H1 (cell line): ENCODE data around the gene GRM5. TPM values are rescaled to one million over a fixed set of nuclear protein-coding genes. Genes with fewer than 3 reads are reported as not detected.
"Not testable (repeated sequence)": the region's sequence is repeated elsewhere in the genome, so short reads cannot be mapped to it uniquely, and the experiment has no call there.

ENCODE experiments used
- CTCF ChIA-PET: fragments of 300-600 bp; sonication (Branson Sonifier 250); formaldehyde crosslinking; loops from one replicate; lab custom pipeline; 2021; ENCODE audit not compliant: partially characterized antibody; lab: Charles Lee
- POLR2A ChIA-PET: fragments of 300-600 bp; sonication (Branson Sonifier 250); formaldehyde crosslinking; loops from one replicate; lab custom pipeline; 2021; ENCODE audit warnings: inconsistent platforms; ENCODE audit not compliant: partially characterized antibody; lab: Charles Lee
- DNase-seq, 2 experiments: peaks; one replicate each; pipeline versions ENCODE4 v3.0.0 to v3.0.0-alpha.2; 2010 to 2022; ENCODE audit warnings: low spot score in 2 of 2, low read depth in 1 of 2, mixed read lengths in 1 of 2
- FAIRE-seq: peaks from 2 replicates; lab custom pipeline; 2011; peaks lifted over from hg19 to GRCh38; lab: Jason Lieb, UNC
- H2AFZ ChIP-seq: 2 replicates; pipeline ENCODE4 v1.8.1; 2012; ENCODE audit warnings: low read length, inconsistent platforms
- H2AK5ac ChIP-seq: 2 replicates; pipeline ENCODE4 v1.6.1; 2013; ENCODE audit warnings: low read depth, low read length
- H2BK120ac ChIP-seq: replicated peaks from 2 replicates; pipeline ENCODE3; 2013; ENCODE audit warnings: low read depth, low read length, inconsistent platforms
- H2BK12ac ChIP-seq: 2 replicates; pipeline ENCODE4 v1.6.1; 2013; ENCODE audit warnings: low read depth, low read length
- H2BK15ac ChIP-seq: 2 replicates; pipeline ENCODE4 v1.6.1; 2013; ENCODE audit warnings: low read length
- H2BK20ac ChIP-seq: 2 replicates; pipeline ENCODE4 v1.6.1; 2013; ENCODE audit warnings: low read length
- H2BK5ac ChIP-seq: 2 replicates; pipeline ENCODE4 v1.6.1; 2013; ENCODE audit warnings: low read depth, low read length
- H3K14ac ChIP-seq: 2 replicates; pipeline ENCODE4 v1.6.1; 2013; ENCODE audit warnings: inconsistent platforms; ENCODE audit not compliant: insufficient read length
- H3K18ac ChIP-seq: 2 replicates; pipeline ENCODE4 v1.6.1; 2013; ENCODE audit warnings: low read length; ENCODE audit errors: extremely low read depth
- H3K23ac ChIP-seq: 2 replicates; pipeline ENCODE4 v1.6.1; 2013; ENCODE audit warnings: inconsistent platforms; ENCODE audit not compliant: insufficient read length
- H3K23me2 ChIP-seq: 2 replicates; pipeline ENCODE4 v1.6.1; 2013; ENCODE audit warnings: low read depth, low read length
- H3K27ac ChIP-seq: 2 replicates; pipeline ENCODE4 v1.6.1; 2011; ENCODE audit warnings: low read depth, low read length, inconsistent platforms
- H3K27me3 ChIP-seq, 4 experiments: replicated peaks in 1 of 4; 1 replicate in 1 of 4; 2 replicates in 3 of 4; pipeline versions ENCODE4 v1.6.1 to v1.8.1; 2011 to 2013; ENCODE audit warnings: low read length in 3 of 4, mild to moderate bottlenecking in 3 of 4, inconsistent platforms in 2 of 4, mixed read lengths in 2 of 4, moderate library complexity in 1 of 4; ENCODE audit not compliant: control insufficient read depth in 3 of 4, insufficient read depth in 3 of 4; ENCODE audit errors: extremely low read depth in 1 of 4
- H3K36me3 ChIP-seq, 4 experiments: 2 replicates each; pipeline versions ENCODE4 v1.6.1 to v1.8.1; 2011 to 2013; ENCODE audit warnings: mild to moderate bottlenecking in 4 of 4, low read length in 3 of 4, moderate library complexity in 2 of 4, control low read depth in 1 of 4, inconsistent platforms in 1 of 4; ENCODE audit not compliant: insufficient read depth in 4 of 4, control insufficient read depth in 2 of 4
- H3K4ac ChIP-seq: replicated peaks from 2 replicates; pipeline ENCODE3; 2013; ENCODE audit warnings: low read length, low read depth, mixed read lengths, inconsistent platforms; ENCODE audit not compliant: insufficient read length
- H3K4me1 ChIP-seq, 4 experiments: replicated peaks in 1 of 4; 1 replicate in 1 of 4; 2 replicates in 3 of 4; pipeline versions ENCODE4 v1.6.1 to v1.8.1; 2011 to 2013; ENCODE audit warnings: low read length in 3 of 4, inconsistent platforms in 2 of 4, mixed read lengths in 1 of 4; ENCODE audit not compliant: insufficient read depth in 4 of 4, control insufficient read depth in 3 of 4
- H3K4me2 ChIP-seq, 2 experiments: 2 replicates each; pipeline versions ENCODE4 v1.6.1 to v1.8.1; 2011 to 2013; ENCODE audit warnings: low read depth in 2 of 2, low read length in 2 of 2, control low read depth in 1 of 2, inconsistent platforms in 1 of 2, mild to moderate bottlenecking in 1 of 2; ENCODE audit not compliant: insufficient read depth in 1 of 2
- H3K4me3 ChIP-seq, 4 experiments: fragments of 200-600, 300-600 bp in 1 of 4; sonication (generic), shearing (Covaris generic), sonication (Bioruptor Twin) in 1 of 4; 2 replicates each; pipeline versions ENCODE4 v1.5.1 to v1.8.1; 2011 to 2016; ENCODE audit warnings: low read length in 4 of 4, low read depth in 3 of 4, control low read depth in 2 of 4, inconsistent platforms in 2 of 4, mild to moderate bottlenecking in 2 of 4, mixed read lengths in 1 of 4, moderate library complexity in 1 of 4; ENCODE audit not compliant: insufficient read depth in 2 of 4; ENCODE audit errors: extremely low read depth in 1 of 4
- H3K56ac ChIP-seq: replicated peaks from 2 replicates; pipeline ENCODE3; 2013; ENCODE audit warnings: low read depth, mild to moderate bottlenecking, mixed read lengths, low read length, inconsistent platforms; ENCODE audit not compliant: insufficient read length
- H3K79me1 ChIP-seq: 2 replicates; pipeline ENCODE4 v1.6.1; 2013; ENCODE audit warnings: low read depth, low read length, control low read depth
- H3K79me2 ChIP-seq, 2 experiments: 2 replicates each; pipeline versions ENCODE4 v1.6.1 to v1.8.1; 2012 to 2013; ENCODE audit warnings: low read length in 2 of 2, mild to moderate bottlenecking in 2 of 2, inconsistent platforms in 1 of 2; ENCODE audit not compliant: insufficient read depth in 2 of 2, control insufficient read depth in 1 of 2
- H3K9ac ChIP-seq, 4 experiments: replicated peaks in 1 of 4; 1 replicate in 1 of 4; 2 replicates in 3 of 4; pipeline versions ENCODE4 v1.6.1 to v1.8.1; 2011 to 2013; ENCODE audit warnings: low read depth in 3 of 4, low read length in 3 of 4, control low read depth in 2 of 4, mild to moderate bottlenecking in 2 of 4, moderate library complexity in 2 of 4, inconsistent platforms in 1 of 4; ENCODE audit errors: extremely low read depth in 1 of 4
- H3K9me3 ChIP-seq, 2 experiments: 2 replicates each; pipeline versions ENCODE4 v1.6.1 to v1.8.1; 2012 to 2013; ENCODE audit warnings: mild to moderate bottlenecking in 2 of 2, moderate library complexity in 2 of 2, control low read depth in 1 of 2, inconsistent platforms in 1 of 2, low read depth in 1 of 2, low read length in 1 of 2, mixed read lengths in 1 of 2; ENCODE audit not compliant: insufficient read depth in 2 of 2
- H4K20me1 ChIP-seq, 2 experiments: replicated peaks in 1 of 2; 2 replicates each; pipeline versions ENCODE3 to v1.8.1; 2011 to 2013; ENCODE audit warnings: inconsistent platforms in 2 of 2, low read length in 2 of 2, mild to moderate bottlenecking in 1 of 2; ENCODE audit not compliant: insufficient read depth in 2 of 2, control insufficient read depth in 1 of 2
- H4K5ac ChIP-seq: 2 replicates; pipeline ENCODE4 v1.6.1; 2013; ENCODE audit warnings: low read length, low read depth, mixed read lengths, inconsistent platforms; ENCODE audit not compliant: insufficient read length
- H4K8ac ChIP-seq: 2 replicates; pipeline ENCODE4 v1.8.0; 2013; ENCODE audit warnings: mild to moderate bottlenecking, moderate library complexity, low read length, inconsistent platforms; ENCODE audit not compliant: insufficient read depth; ENCODE audit errors: extremely low read depth
- H4K91ac ChIP-seq: replicated peaks from 2 replicates; pipeline ENCODE3; 2013; ENCODE audit warnings: low read length, mixed read lengths, inconsistent platforms; ENCODE audit not compliant: insufficient read length
- WGBS, 2 experiments: shearing (Covaris generic) in 1 of 2; methylation state at CpG; one replicate each; pipeline versions ENCODE4 v1.1.6 to v1.1.7; 2013 to 2015; ENCODE audit warnings: low lambda C conversion rate in 2 of 2, mixed read lengths in 2 of 2, inconsistent platforms in 1 of 2, low coverage in 1 of 2, missing lambda C conversion rate in 1 of 2; ENCODE audit not compliant: insufficient replicate concordance in 2 of 2, insufficient coverage in 1 of 2, insufficient read length in 1 of 2; ENCODE audit errors: extremely low coverage in 1 of 2, missing lambda C conversion rate in 1 of 2; 5-methylcytosine and 5-hydroxymethylcytosine counted together
- polyA plus RNA-seq, 7 experiments: library from polyadenylated mRNA; depleted of rRNA in 3 of 7; stranded (reverse) in 5 of 7; unstranded in 2 of 7; fragments of >200 nt in 5 of 7; fragments of 200-250 nt in 2 of 7; gene quantifications; 1 replicate in 5 of 7; 2 replicates in 1 of 7; 4 replicates in 1 of 7; pipeline versions ENCODE4 v1.2.1 to v1.2.3, GENCODE V29; 2011 to 2013; ENCODE audit warnings: missing spikeins in 2 of 7, mixed read lengths in 2 of 7
- total RNA-seq: library from RNA; stranded (reverse); fragmentation: NEBNext Ultra II Directional; extraction: Animal tissue kit (Norgen Biotek cat#: 25700); gene quantifications from 2 replicates; pipeline ENCODE4 v1.2.1, GENCODE V29; 2021

Gene GRM5
- total and polyA plus RNA-seq, 2 of the 8 experiments (the other 6 are each of a cell fraction or from before 2014, with no cell fraction given): 0.15 to 0.43 TPM

- H3K4me2 ChIP-seq, H2BK15ac ChIP-seq, H3K4me3 ChIP-seq, H2AFZ ChIP-seq, H4K8ac ChIP-seq, CTCF ChIA-PET, H3K9me3 ChIP-seq, H3K23me2 ChIP-seq, H3K23ac ChIP-seq, H3K4ac ChIP-seq, POLR2A ChIA-PET, H3K56ac ChIP-seq, H4K91ac ChIP-seq, H3K4me1 ChIP-seq, H3K14ac ChIP-seq, H2BK5ac ChIP-seq, H3K36me3 ChIP-seq, H3K18ac ChIP-seq, H3K27ac ChIP-seq, H3K27me3 ChIP-seq, H2BK20ac ChIP-seq, DNase-seq, H4K5ac ChIP-seq, H3K9ac ChIP-seq, H4K20me1 ChIP-seq, H2AK5ac ChIP-seq, H2BK120ac ChIP-seq, H3K79me1 ChIP-seq, H3K79me2 ChIP-seq, H2BK12ac ChIP-seq: not testable (repeated sequence)
- peak; percentile 42 for FAIRE-seq
- WGBS, 2 experiments: 91% methylated on average over 3 of the region's 3 CpGs; no CpG with 5 or more reads in 1 of the 2 experiments
These were observed 105.9 kb downstream of the GRM5 start for GRCh38 chr11:88959857-88960256.
